GM13977 (cell line): ENCODE measurements around the gene NUP35.

Experiments used
- DNase-seq: peaks from one replicate; pipeline ENCODE4 v3.0.0; 2012; ENCODE audit warnings: low spot score
- CTCF ChIP-seq: IDR thresholded peaks from 2 replicates; pipeline ENCODE4 v1.5.1; 2012; ENCODE audit warnings: mild to moderate bottlenecking, control low read depth; ENCODE audit not compliant: insufficient read depth; ENCODE audit errors: extremely low read depth, missing control alignments
- in situ Hi-C: fragments of 300-500 bp; cut with MboI; formaldehyde crosslinking; loops from one replicate; pipeline ENCODE4 v1.12.0; 2022; ENCODE audit warnings: low sequenced_read_pairs, low pct_unique_long_range_greater_than_20kb, mixed read lengths, inconsistent platforms; ENCODE audit not compliant: unreplicated experiment

NUP35 gene

GRCh38 chr2:183089192-183089851 is 34.9 kb upstream of the NUP35 start:
- in situ Hi-C loops: no loop called here
- no peak for DNase-seq
- TF ChIP-seq CTCF: no peak

- in situ Hi-C loops: no loop called here
- no peak for TF ChIP-seq CTCF
- DNase-seq: no peak
These were observed 32.8 kb upstream of the NUP35 start for GRCh38 chr2:183091318-183091953.

- no peak for DNase-seq
- in situ Hi-C loops: no loop called here
- TF ChIP-seq CTCF: no peak
These were observed 32.3 kb upstream of the NUP35 start for GRCh38 chr2:183091954-183092345.

GRCh38 chr2:183093857-183094657 is 30.2 kb upstream of the NUP35 start:
- peak; percentile 42 for TF ChIP-seq CTCF
- DNase-seq: peak; percentile 34
- in situ Hi-C loops: no loop called here

GRCh38 chr2:183105402-183106134 is 18.7 kb upstream of the NUP35 start:
- no peak for DNase-seq
- in situ Hi-C loops: no loop called here
- no peak for TF ChIP-seq CTCF

GRCh38 chr2:183112577-183112976 is 11.7 kb upstream of the NUP35 start:
- in situ Hi-C loops: no loop called here
- no peak for DNase-seq
- TF ChIP-seq CTCF: no peak
